Stimulated activated CD4-positive, alpha-beta T cell treated with anti-CD3 and anti-CD28 coated beads, Interleukin-15, amount 100 ng/mL, for 24 hours (primary cell): Measurements from ENCODE around the gene GK2.

Experiments used
- DNase-seq: peaks from one replicate; pipeline ENCODE4 v3.0.0-alpha.2; 2020

Gene GK2

GRCh38 chr4:79381161-79381560 is 26.9 kb downstream of the GK2 start:
- no peak for DNase-seq

DNA sequence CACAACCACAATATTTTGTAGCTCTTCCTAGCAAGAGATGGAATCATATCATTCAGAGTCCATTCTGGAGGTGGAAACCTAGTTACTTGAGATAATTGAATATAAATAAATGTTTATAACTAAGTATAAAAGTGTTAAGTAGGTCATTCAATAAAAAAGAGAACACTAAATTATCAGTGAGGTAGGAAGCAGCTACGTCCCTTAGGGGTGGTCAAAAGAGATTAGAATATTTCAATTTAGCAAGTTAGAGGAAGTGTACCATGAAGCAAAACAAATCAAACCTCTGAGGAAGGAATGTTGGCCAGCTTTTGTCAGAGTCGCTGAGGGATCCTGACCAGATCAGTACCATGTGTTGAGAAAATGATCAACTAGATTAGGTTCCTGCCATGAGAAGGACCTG is 38.0 kb downstream of the GK2 start:
- no peak for DNase-seq

GRCh38 chr4:79367096-79367495 is 40.9 kb downstream of the GK2 start:
- DNase-seq, result no peak

- DNase-seq, result no peak
Observed at GRCh38 chr4:79366422-79366821, 41.6 kb downstream of the GK2 start.

GRCh38 chr4:79364061-79364460 is 44.0 kb downstream of the GK2 start:
- no peak for DNase-seq

- DNase-seq, result no peak
Observed at GRCh38 chr4:79362626-79363025, 45.4 kb downstream of the GK2 start.

DNA sequence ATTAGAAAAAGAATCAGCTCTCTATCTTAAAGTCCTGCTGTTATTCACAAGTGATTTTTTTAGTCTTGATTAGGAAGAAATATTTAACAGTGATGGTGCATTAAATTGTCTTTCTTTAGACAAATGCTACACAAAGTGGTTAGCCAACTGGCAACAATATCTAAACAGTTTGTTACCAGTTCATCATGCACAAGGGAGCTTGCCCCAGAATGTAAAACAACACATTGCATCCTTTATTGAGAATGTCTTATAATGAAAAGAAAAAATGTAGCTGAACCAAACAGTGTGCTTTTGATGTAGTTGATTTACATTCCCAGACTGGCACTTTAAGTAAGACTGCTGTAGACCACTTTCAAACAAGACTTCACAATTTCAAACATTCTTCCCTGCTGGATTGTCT is 48.0 kb downstream of the GK2 start:
- no peak for DNase-seq

DNA sequence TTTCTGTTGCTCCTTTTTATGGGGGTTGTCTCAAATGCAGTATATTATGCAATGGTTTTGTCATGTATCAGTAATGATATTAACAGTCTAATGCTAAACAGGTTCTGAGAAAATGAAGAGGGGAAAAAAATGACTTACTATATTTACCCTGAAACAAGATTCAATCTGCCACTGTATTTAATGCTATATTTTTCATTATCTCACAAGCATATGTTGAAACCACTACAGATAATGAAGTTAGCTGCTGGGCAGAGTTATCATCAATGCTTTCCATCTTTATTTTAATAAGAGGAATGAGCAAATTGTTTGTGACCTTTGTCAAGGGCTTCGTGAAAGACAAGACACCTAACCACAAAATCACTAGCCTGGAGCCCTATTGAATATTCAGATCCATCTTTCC is 49.6 kb downstream of the GK2 start:
- DNase-seq, result no peak

- no peak for DNase-seq
Observed at GRCh38 chr4:79357365-79357764, 50.7 kb downstream of the GK2 start.
